HG03064 (cell line): ENCODE measurements around the gene L1TD1.
"Not testable (repeated sequence)": the region's sequence is repeated elsewhere in the genome, so short reads cannot be mapped to it uniquely, and the experiment has no call there.

Source experiments
- ATAC-seq: cut with Tn5 transposase; IDR thresholded peaks from one replicate; pipeline ENCODE4 v1.9.1; 2021; ENCODE audit warnings: low read depth; ENCODE audit not compliant: unreplicated experiment

L1TD1 gene

GRCh38 chr1:62196086-62196690, 1.5 kb downstream of the L1TD1 start:
- no peak for ATAC-seq

- no peak for ATAC-seq
These were observed 3.6 kb downstream of the L1TD1 start for GRCh38 chr1:62198069-62198780.

GRCh38 chr1:62198781-62199125, 4.1 kb downstream of the L1TD1 start:
- no peak for ATAC-seq

- ATAC-seq, result no peak
These were observed 12.5 kb downstream of the L1TD1 start for GRCh38 chr1:62207187-62207586.

GRCh38 chr1:62208087-62208486, 13.4 kb downstream of the L1TD1 start:
- no peak for ATAC-seq

- no peak for ATAC-seq
These were observed 14.3 kb downstream of the L1TD1 start for GRCh38 chr1:62208970-62209369.

- no peak for ATAC-seq
These were observed 15.4 kb downstream of the L1TD1 start for GRCh38 chr1:62209931-62210595.

GRCh38 chr1:62210960-62211359, 16.3 kb downstream of the L1TD1 start:
- ATAC-seq, result no peak

- ATAC-seq, result no peak
These were observed 17.8 kb downstream of the L1TD1 start for GRCh38 chr1:62212411-62212810.

- no peak for ATAC-seq
These were observed 18.6 kb downstream of the L1TD1 start for GRCh38 chr1:62213075-62213914.

- no peak for ATAC-seq
These were observed 24.0 kb downstream of the L1TD1 start for GRCh38 chr1:62218604-62219003.

GRCh38 chr1:62220456-62220855, 25.8 kb downstream of the L1TD1 start:
- ATAC-seq, result not testable (repeated sequence)

- ATAC-seq, result no peak
These were observed 26.5 kb downstream of the L1TD1 start for GRCh38 chr1:62221171-62221570.

GRCh38 chr1:62222321-62222720, 27.7 kb downstream of the L1TD1 start:
- ATAC-seq, result no peak

- ATAC-seq, result no peak
These were observed 29.5 kb downstream of the L1TD1 start for GRCh38 chr1:62224182-62224581.

- no peak for ATAC-seq
These were observed 32.8 kb downstream of the L1TD1 start for GRCh38 chr1:62227496-62227895.

GRCh38 chr1:62228136-62228882, 33.7 kb downstream of the L1TD1 start:
- no peak for ATAC-seq

GRCh38 chr1:62228883-62229187, 34.2 kb downstream of the L1TD1 start:
- ATAC-seq, result no peak

GRCh38 chr1:62229468-62229867, 34.8 kb downstream of the L1TD1 start:
- ATAC-seq, result no peak

GRCh38 chr1:62229932-62230331, 35.3 kb downstream of the L1TD1 start:
- ATAC-seq, result no peak

- ATAC-seq, result no peak
These were observed 36.1 kb downstream of the L1TD1 start for GRCh38 chr1:62230718-62231117.
